ENCODE data around the gene SCN5A. TPM values are rescaled to one million over a fixed set of nuclear protein-coding genes. Genes with fewer than 3 reads are reported as not detected.

The SCN5A gene
- total RNA-seq, 1 donor: not detected

DNA sequence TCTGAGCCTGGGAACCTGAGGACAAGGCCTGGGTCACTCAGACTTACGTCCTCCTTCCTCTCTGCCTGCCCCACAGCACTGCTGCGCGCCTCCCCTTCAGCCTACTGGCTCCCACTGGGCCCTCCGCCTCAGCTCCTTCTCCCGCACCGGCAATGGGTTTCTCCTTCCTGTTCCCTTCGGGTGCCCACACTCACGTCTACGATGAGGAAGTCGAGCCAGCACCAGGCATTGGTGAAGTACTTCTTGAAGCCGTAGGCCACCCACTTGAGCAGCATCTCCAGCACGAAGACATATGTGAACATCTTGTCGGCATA is 83.3 kb downstream of the SCN5A start:
- H3K9me3 ChIP-seq (ENCODE audit: low read depth, low read length): no peaks in the 10 kb centered on the region
- no peaks in the 10 kb centered on the region for H3K27me3 ChIP-seq (ENCODE audit: insufficient read depth, low read length)
- H3K79me2 ChIP-seq (ENCODE audit: insufficient read depth, low read length): no peaks in the 10 kb centered on the region
- TF ChIP-seq CTCF (IDR thresholded peaks at IDR 0.05; ENCODE audit: extremely low read depth, low read depth, low read length): no peak
- no peak for DNase-seq (ENCODE audit: insufficient read length, low spot score, missing footprints)
- H3K27ac ChIP-seq (ENCODE audit: low read depth, low read length): no peak overlapping the region
- no peaks in the 10 kb centered on the region for H3K36me3 ChIP-seq (ENCODE audit: insufficient read depth, low read length)
- no peaks in the 10 kb centered on the region for H4K20me1 ChIP-seq (ENCODE audit: insufficient read depth, low read length)
- H3K4me2 ChIP-seq (ENCODE audit: insufficient read depth, low read length): no peak overlapping the region
- no peaks in the 10 kb centered on the region for H3K4me1 ChIP-seq (ENCODE audit: insufficient read depth, low read length)
- H3K4me3 ChIP-seq (ENCODE audit: insufficient read depth, low read length): no peak overlapping the region
- no peak overlapping the region for H2AFZ ChIP-seq (ENCODE audit: low read length)

- Histone ChIP-seq H3K4me2 (ENCODE audit: insufficient read depth, low read length) (no peak overlapping the region), H3K27ac (ENCODE audit: low read depth, low read length) (no peak overlapping the region)
Observed at GRCh38 chr3:38565339-38566214, 83.9 kb downstream of the SCN5A start.

DNA sequence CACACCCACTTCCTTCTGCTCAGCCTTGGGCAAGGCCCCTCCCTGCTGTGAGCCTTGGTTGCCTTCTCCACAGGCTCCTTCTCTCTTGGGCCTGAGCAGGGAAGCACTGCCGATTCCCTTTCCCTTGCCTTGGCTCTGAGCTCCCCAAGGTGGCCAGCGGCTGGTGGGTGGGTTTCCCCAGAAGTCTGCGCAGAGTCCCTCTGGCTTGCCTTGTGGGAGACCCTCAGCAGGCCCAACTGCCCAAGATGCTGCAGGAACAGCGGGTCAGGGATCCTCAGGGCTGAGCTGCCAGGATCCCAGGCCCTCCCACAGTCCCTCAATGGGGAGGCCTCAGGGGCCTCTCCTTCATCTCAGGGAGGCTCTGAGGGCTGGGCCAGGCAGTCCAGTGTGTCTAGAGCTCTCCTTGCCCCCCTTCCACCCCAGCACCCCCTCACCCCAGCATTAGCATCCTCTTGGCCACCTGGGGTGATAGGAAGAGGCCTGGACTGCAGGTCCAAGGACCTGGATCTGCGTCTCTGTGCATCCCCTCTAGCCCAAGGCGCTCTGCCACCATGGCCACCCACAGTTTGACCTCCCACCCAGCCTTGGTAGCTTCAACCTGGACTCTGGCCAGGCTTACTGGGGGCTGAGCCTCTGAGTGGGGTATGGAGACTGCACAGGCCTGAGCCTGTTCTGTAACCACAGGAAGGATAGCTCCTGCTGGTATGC is 84.7 kb downstream of the SCN5A start:
- Histone ChIP-seq H3K36me3 (ENCODE audit: insufficient read depth, low read length) (no peaks in the 10 kb centered on the region), H4K20me1 (ENCODE audit: insufficient read depth, low read length) (no peaks in the 10 kb centered on the region), H3K27me3 (ENCODE audit: insufficient read depth, low read length) (no peaks in the 10 kb centered on the region), H3K9me3 (ENCODE audit: low read depth, low read length) (no peaks in the 10 kb centered on the region), H3K4me1 (ENCODE audit: insufficient read depth, low read length) (no peaks in the 10 kb centered on the region), H3K4me3 (ENCODE audit: insufficient read depth, low read length) (no peak overlapping the region), H2AFZ (ENCODE audit: low read length) (no peak overlapping the region), H3K27ac (ENCODE audit: low read depth, low read length) (no peak overlapping the region), H3K4me2 (ENCODE audit: insufficient read depth, low read length) (no peak overlapping the region), H3K79me2 (ENCODE audit: insufficient read depth, low read length) (no peaks in the 10 kb centered on the region)
- TF ChIP-seq CTCF (IDR thresholded peaks at IDR 0.05; ENCODE audit: extremely low read depth, low read depth, low read length): no peak
- no peak for DNase-seq (ENCODE audit: insufficient read length, low spot score, missing footprints)

More at GRCh38 chr3:38565339-38566214, 83.9 kb downstream of the SCN5A start:
- no peak for DNase-seq (ENCODE audit: insufficient read length, low spot score, missing footprints)
- Histone ChIP-seq H3K36me3 (ENCODE audit: insufficient read depth, low read length) (no peaks in the 10 kb centered on the region), H4K20me1 (ENCODE audit: insufficient read depth, low read length) (no peaks in the 10 kb centered on the region), H3K79me2 (ENCODE audit: insufficient read depth, low read length) (no peaks in the 10 kb centered on the region), H3K4me1 (ENCODE audit: insufficient read depth, low read length) (no peaks in the 10 kb centered on the region), H3K27me3 (ENCODE audit: insufficient read depth, low read length) (no peaks in the 10 kb centered on the region), H3K4me3 (ENCODE audit: insufficient read depth, low read length) (no peak overlapping the region), H2AFZ (ENCODE audit: low read length) (no peak overlapping the region), H3K9me3 (ENCODE audit: low read depth, low read length) (no peaks in the 10 kb centered on the region)
- TF ChIP-seq CTCF (IDR thresholded peaks at IDR 0.05; ENCODE audit: extremely low read depth, low read depth, low read length): no peak

DNA sequence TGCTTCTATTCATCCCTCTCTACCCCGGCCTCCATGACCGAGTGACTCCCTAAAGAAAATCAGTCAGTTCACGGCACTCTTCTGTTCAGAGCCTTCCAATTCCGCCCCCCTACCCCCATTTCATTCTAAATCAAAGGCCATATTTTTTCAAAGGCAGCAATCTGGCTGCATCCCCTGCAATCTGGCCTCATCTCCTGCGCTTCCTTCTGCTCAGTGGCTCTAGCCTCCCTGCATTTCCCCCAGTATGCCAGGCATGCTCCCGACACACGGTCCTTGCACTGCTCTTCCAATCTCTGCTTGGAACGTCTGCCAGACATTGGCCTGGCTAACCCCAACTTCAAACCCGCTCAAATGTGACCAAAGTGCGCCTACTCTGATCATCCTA is 85.6 kb downstream of the SCN5A start:
- H4K20me1 ChIP-seq (ENCODE audit: insufficient read depth, low read length): no peaks in the 10 kb centered on the region
- no peak for TF ChIP-seq CTCF (IDR thresholded peaks at IDR 0.05; ENCODE audit: extremely low read depth, low read depth, low read length)
- H2AFZ ChIP-seq (ENCODE audit: low read length): no peak overlapping the region
- no peaks in the 10 kb centered on the region for H3K9me3 ChIP-seq (ENCODE audit: low read depth, low read length)
- no peaks in the 10 kb centered on the region for H3K79me2 ChIP-seq (ENCODE audit: insufficient read depth, low read length)
- H3K4me2 ChIP-seq (ENCODE audit: insufficient read depth, low read length): no peak overlapping the region
- no peaks in the 10 kb centered on the region for H3K4me1 ChIP-seq (ENCODE audit: insufficient read depth, low read length)
- no peak overlapping the region for H3K27ac ChIP-seq (ENCODE audit: low read depth, low read length)
- no peak for DNase-seq (ENCODE audit: insufficient read length, low spot score, missing footprints)
- no peak overlapping the region for H3K4me3 ChIP-seq (ENCODE audit: insufficient read depth, low read length)
- no peaks in the 10 kb centered on the region for H3K27me3 ChIP-seq (ENCODE audit: insufficient read depth, low read length)
- no peaks in the 10 kb centered on the region for H3K36me3 ChIP-seq (ENCODE audit: insufficient read depth, low read length)

All from osteoblast (primary cell).